ENCODE results near the gene KCNAB1.

DNA sequence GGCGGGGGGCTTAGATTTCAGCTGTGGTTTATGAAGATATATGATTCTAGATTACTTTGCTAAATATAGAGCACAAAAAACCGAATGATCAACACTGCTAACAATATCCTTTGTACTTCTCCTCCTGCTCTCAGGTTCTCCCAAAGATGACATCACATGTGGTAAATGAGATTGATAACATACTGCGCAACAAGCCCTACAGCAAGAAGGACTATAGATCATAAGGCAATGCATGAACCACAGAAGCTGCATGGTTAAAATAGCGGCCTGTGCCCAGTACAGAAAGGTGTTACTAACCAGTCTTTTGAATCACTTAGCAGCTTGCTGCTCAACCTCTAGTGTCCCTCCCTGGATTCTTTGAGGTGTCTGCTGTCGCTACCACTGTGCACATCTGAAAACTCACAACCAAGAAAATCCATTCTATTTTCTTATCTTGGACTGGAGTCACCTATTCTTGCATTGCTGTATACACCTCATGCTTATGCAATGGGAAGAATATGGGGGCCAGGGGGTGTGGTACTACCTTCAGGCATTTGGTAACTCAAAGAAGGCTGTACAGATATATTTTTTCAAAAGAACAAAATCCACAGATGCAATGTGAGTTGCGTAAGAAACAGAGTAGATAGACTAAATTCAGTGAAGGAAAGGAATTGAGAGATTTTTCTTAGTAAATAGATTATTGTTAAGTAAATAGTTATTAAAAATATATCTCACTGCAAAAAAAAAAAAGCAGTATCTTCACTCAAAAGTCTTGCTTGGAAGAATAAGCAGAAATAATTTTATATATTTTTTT is 416.3 kb downstream of the KCNAB1 start:
- TF ChIP-seq TOX (CRISPR knock-in tag; IDR thresholded peaks at IDR 0.05; ENCODE audit: borderline replicate concordance) = no peak
- TF ChIP-seq, protein P1, sequence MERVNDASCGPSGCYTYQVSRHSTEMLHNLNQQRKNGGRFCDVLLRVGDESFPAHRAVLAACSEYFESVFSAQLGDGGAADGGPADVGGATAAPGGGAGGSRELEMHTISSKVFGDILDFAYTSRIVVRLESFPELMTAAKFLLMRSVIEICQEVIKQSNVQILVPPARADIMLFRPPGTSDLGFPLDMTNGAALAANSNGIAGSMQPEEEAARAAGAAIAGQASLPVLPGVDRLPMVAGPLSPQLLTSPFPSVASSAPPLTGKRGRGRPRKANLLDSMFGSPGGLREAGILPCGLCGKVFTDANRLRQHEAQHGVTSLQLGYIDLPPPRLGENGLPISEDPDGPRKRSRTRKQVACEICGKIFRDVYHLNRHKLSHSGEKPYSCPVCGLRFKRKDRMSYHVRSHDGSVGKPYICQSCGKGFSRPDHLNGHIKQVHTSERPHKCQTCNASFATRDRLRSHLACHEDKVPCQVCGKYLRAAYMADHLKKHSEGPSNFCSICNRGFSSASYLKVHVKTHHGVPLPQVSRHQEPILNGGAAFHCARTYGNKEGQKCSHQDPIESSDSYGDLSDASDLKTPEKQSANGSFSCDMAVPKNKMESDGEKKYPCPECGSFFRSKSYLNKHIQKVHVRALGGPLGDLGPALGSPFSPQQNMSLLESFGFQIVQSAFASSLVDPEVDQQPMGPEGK (CRISPR knock-in tag; IDR thresholded peaks at IDR 0.05; ENCODE audit: borderline replicate concordance) = no peak
- TF ChIP-seq, protein P2, sequence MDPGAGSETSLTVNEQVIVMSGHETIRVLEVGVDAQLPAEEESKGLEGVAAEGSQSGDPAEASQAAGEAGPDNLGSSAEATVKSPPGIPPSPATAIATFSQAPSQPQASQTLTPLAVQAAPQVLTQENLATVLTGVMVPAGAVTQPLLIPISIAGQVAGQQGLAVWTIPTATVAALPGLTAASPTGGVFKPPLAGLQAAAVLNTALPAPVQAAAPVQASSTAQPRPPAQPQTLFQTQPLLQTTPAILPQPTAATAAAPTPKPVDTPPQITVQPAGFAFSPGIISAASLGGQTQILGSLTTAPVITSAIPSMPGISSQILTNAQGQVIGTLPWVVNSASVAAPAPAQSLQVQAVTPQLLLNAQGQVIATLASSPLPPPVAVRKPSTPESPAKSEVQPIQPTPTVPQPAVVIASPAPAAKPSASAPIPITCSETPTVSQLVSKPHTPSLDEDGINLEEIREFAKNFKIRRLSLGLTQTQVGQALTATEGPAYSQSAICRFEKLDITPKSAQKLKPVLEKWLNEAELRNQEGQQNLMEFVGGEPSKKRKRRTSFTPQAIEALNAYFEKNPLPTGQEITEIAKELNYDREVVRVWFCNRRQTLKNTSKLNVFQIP (CRISPR knock-in tag; IDR thresholded peaks at IDR 0.05; ENCODE audit: borderline replicate concordance, low read depth) = no peak
